Suprapubic skin (tissue), 4 donors: ENCODE measurements around the gene CALD1. TPM values are rescaled to one million over a fixed set of nuclear protein-coding genes. Genes with fewer than 3 reads are reported as not detected.

ENCODE experiments used
- DNase-seq, 2 donors: peaks; one replicate each; pipeline ENCODE4 v3.0.0-alpha.2; 2019; ENCODE audit warnings: low spot score in 2 of 2
- H3K27ac ChIP-seq: fragments of 200-600 bp; sonication (generic); one replicate; pipeline ENCODE4 v1.5.1; 2019
- H3K27me3 ChIP-seq: fragments of 200-600 bp; sonication (generic); one replicate; pipeline ENCODE4 v1.5.1; 2019
- H3K36me3 ChIP-seq: fragments of 200-600 bp; sonication (generic); one replicate; pipeline ENCODE4 v1.5.1; 2019
- H3K4me1 ChIP-seq: fragments of 200-600 bp; sonication (generic); one replicate; pipeline ENCODE4 v1.5.1; 2019
- H3K4me3 ChIP-seq: fragments of 200-600 bp; sonication (generic); one replicate; pipeline ENCODE4 v1.5.1; 2019; ENCODE audit warnings: mild to moderate bottlenecking
- H3K9me3 ChIP-seq: fragments of 200-600 bp; sonication (generic); one replicate; pipeline ENCODE4 v1.5.1; 2019
- CTCF ChIP-seq, 2 donors: fragments of 200-600 bp in 1 of 2; fragments of 450-650 bp in 1 of 2; sonication (generic) in 1 of 2; IDR thresholded peaks; one replicate each; pipeline ENCODE4 v1.5.1; 2016 to 2019; ENCODE audit warnings: antibody characterized with exemption in 2 of 2, mild to moderate bottlenecking in 1 of 2, moderate library complexity in 1 of 2
- EP300 ChIP-seq: sonication (generic); formaldehyde crosslinking; IDR thresholded peaks from one replicate; pipeline ENCODE4 v1.6.1; 2017; ENCODE audit warnings: antibody characterized with exemption
- POLR2A ChIP-seq, 2 donors: fragments of 450-650 bp; IDR thresholded peaks; one replicate each; pipeline ENCODE4 v1.6.1; 2017; ENCODE audit warnings: antibody characterized with exemption in 2 of 2, mild to moderate bottlenecking in 2 of 2, moderate library complexity in 2 of 2
- POLR2AphosphoS5 ChIP-seq, 3 donors: sonication (generic); formaldehyde crosslinking; IDR thresholded peaks; one replicate each; pipeline ENCODE4 v1.6.1; 2017; ENCODE audit warnings: antibody characterized with exemption in 3 of 3
- WGBS: methylation state at CpG from one replicate; pipeline ENCODE4 v1.1.5; 2018; 5-methylcytosine and 5-hydroxymethylcytosine counted together
- total RNA-seq, 4 donors: library from RNA; depleted of rRNA; stranded (reverse); fragments of >200 nt; gene quantifications; one replicate each; pipeline ENCODE4 v1.1.0, GENCODE V29; 2016

CALD1 gene
- total RNA-seq, 4 donors from 2014 or later: 53.6 to 116 (median 83.2) TPM

- H3K4me3 ChIP-seq: no peak overlapping the region
- H3K27me3 ChIP-seq: no peaks in the 10 kb centered on the region
- H3K27ac ChIP-seq: no peak overlapping the region
- H3K4me1 ChIP-seq: peaks cover 5% of the 10 kb centered on the region
- TF ChIP-seq CTCF (IDR thresholded peaks at IDR 0.05): no peak
- no peak for TF ChIP-seq EP300
- no peak for TF ChIP-seq POLR2AphosphoS5 (IDR thresholded peaks at IDR 0.05)
- no peak for TF ChIP-seq POLR2A (IDR thresholded peaks at IDR 0.05)
- no peak for DNase-seq
- no peaks in the 10 kb centered on the region for H3K9me3 ChIP-seq
- H3K36me3 ChIP-seq: no peaks in the 10 kb centered on the region
- 60% methylated on average over 5 of the region's 5 CpGs for WGBS
These were observed 96.4 kb downstream of the CALD1 start for GRCh38 chr7:134875867-134876266.

GRCh38 chr7:134878746-134879357, 99.4 kb downstream of the CALD1 start:
- no peaks in the 10 kb centered on the region for H3K9me3 ChIP-seq
- H3K36me3 ChIP-seq: no peaks in the 10 kb centered on the region
- no peak overlapping the region for H3K4me3 ChIP-seq
- peaks cover 2% of the 10 kb centered on the region for H3K4me1 ChIP-seq
- no peaks in the 10 kb centered on the region for H3K27me3 ChIP-seq
- no peak overlapping the region for H3K27ac ChIP-seq
- DNase-seq: no peak
- no peak for TF ChIP-seq POLR2A (IDR thresholded peaks at IDR 0.05)
- no peak for TF ChIP-seq POLR2AphosphoS5 (IDR thresholded peaks at IDR 0.05)
- TF ChIP-seq CTCF (IDR thresholded peaks at IDR 0.05): no peak
- no peak for TF ChIP-seq EP300

- no peak for DNase-seq
- TF ChIP-seq POLR2A (IDR thresholded peaks at IDR 0.05) (no peak), POLR2AphosphoS5 (IDR thresholded peaks at IDR 0.05) (no peak), CTCF (IDR thresholded peaks at IDR 0.05) (no peak), EP300 (no peak)
- H3K9me3 ChIP-seq: no peaks in the 10 kb centered on the region
- no peak overlapping the region for H3K27ac ChIP-seq
- 84% methylated on average over 4 of the region's 4 CpGs for WGBS
- no peaks in the 10 kb centered on the region for H3K36me3 ChIP-seq
- no peaks in the 10 kb centered on the region for H3K27me3 ChIP-seq
- H3K4me1 ChIP-seq: peaks cover 2% of the 10 kb centered on the region
- no peak overlapping the region for H3K4me3 ChIP-seq
These were observed 100.5 kb downstream of the CALD1 start for GRCh38 chr7:134879815-134880475.

GRCh38 chr7:134882481-134882880, 103.0 kb downstream of the CALD1 start:
- DNase-seq: no peak
- Histone ChIP-seq H3K4me3 (no peak overlapping the region), H3K9me3 (no peaks in the 10 kb centered on the region), H3K36me3 (no peaks in the 10 kb centered on the region), H3K27ac (no peak overlapping the region), H3K27me3 (no peaks in the 10 kb centered on the region), H3K4me1 (peaks cover 17% of the 10 kb centered on the region)
- no peak for TF ChIP-seq POLR2A (IDR thresholded peaks at IDR 0.05)
- WGBS: 85% methylated on average over 1 of the region's 1 CpG

- Histone ChIP-seq H3K4me3 (peak overlapping the region; percentile 9), H3K27ac (peak overlapping the region; percentile 52), H3K36me3 (no peaks in the 10 kb centered on the region), H3K9me3 (no peaks in the 10 kb centered on the region), H3K4me1 (peaks cover 28% of the 10 kb centered on the region), H3K27me3 (no peaks in the 10 kb centered on the region)
- DNase-seq: no peak
- WGBS: 41% methylated on average over 1 of the region's 1 CpG
- no peak for TF ChIP-seq POLR2AphosphoS5 (IDR thresholded peaks at IDR 0.05)
- no peak for TF ChIP-seq EP300
- TF ChIP-seq POLR2A (IDR thresholded peaks at IDR 0.05): no peak
- no peak for TF ChIP-seq CTCF (IDR thresholded peaks at IDR 0.05)
These were observed 106.5 kb downstream of the CALD1 start for GRCh38 chr7:134885967-134886352.
